ENCODE results near the gene USP24. TPM values are rescaled to one million over a fixed set of nuclear protein-coding genes. Genes with fewer than 3 reads are reported as not detected.

The USP24 gene
- total RNA-seq, 2 donors from 2014 or later = 47.8 to 58.5 TPM

- peaks cover 35% of the 10 kb centered on the region for H3K36me3 ChIP-seq
These were observed 80.9 kb downstream of the USP24 start for GRCh38 chr1:55134152-55134808.

DNA sequence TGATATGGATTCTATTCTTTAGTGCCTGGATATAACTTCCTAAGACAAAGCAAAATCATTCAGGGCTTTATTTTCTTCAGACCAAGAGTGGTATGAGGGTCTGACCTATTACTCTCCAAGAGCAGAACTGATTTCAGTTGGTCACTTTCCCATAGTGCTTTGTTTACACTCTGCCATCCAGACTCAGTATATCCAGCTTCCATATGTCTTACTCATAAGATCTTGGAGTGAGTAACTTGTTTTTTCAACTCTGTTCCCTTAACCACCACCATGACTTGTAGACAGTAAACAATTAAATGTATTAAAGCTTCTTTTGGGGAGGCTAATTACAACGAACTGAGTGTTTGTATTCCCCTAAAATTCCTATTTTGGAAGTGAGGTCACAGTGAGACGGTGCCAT is 83.4 kb downstream of the USP24 start:
- Histone ChIP-seq H3K4me3 (no peak overlapping the region), H3K4me1 (ENCODE audit: control insufficient read depth in 1 of 2, low read depth in 2 of 2) (peaks cover 6 to 23% of the 10 kb centered on the region in 2 donors), H3K9me3 (no peaks in the 10 kb centered on the region), H3K27ac (no peak overlapping the region), H3K27me3 (replicated peaks; ENCODE audit: insufficient read depth) (no peaks in the 10 kb centered on the region), H3K36me3 (peaks cover 17% of the 10 kb centered on the region)
- TF ChIP-seq CTCF (IDR thresholded peaks at IDR 0.05) = no peak
- no peak for DNase-seq (ENCODE audit: low spot score)
- ATAC-seq (ENCODE audit: insufficient number of reproducible peaks, low FRiP score, low read depth) = no peak

More at GRCh38 chr1:55134152-55134808, 80.9 kb downstream of the USP24 start:
- no peaks in the 10 kb centered on the region for H3K9me3 ChIP-seq
- H3K4me1 ChIP-seq (ENCODE audit: control insufficient read depth in 1 of 2, low read depth in 2 of 2) = peaks cover under 1 to 19% of the 10 kb centered on the region in 2 donors
- H3K4me3 ChIP-seq = no peak overlapping the region
- TF ChIP-seq CTCF (IDR thresholded peaks at IDR 0.05) = no peak
- ATAC-seq (ENCODE audit: insufficient number of reproducible peaks, low FRiP score, low read depth) (no peak), DNase-seq (ENCODE audit: low spot score) (no peak)
- no peaks in the 10 kb centered on the region for H3K27me3 ChIP-seq (replicated peaks; ENCODE audit: insufficient read depth)
- H3K27ac ChIP-seq = no peak overlapping the region

GRCh38 chr1:55131218-55131617 is 83.9 kb downstream of the USP24 start:
- no peak overlapping the region for H3K4me3 ChIP-seq
- no peak overlapping the region for H3K27ac ChIP-seq
- no peaks in the 10 kb centered on the region for H3K9me3 ChIP-seq
- no peaks in the 10 kb centered on the region for H3K27me3 ChIP-seq (replicated peaks; ENCODE audit: insufficient read depth)
- peaks cover 12% of the 10 kb centered on the region for H3K36me3 ChIP-seq
- DNase-seq (ENCODE audit: low spot score) (no peak), ATAC-seq (ENCODE audit: insufficient number of reproducible peaks, low FRiP score, low read depth) (no peak)
- TF ChIP-seq CTCF (IDR thresholded peaks at IDR 0.05) = no peak
- H3K4me1 ChIP-seq (ENCODE audit: control insufficient read depth in 1 of 2, low read depth in 2 of 2) = peaks cover 6 to 23% of the 10 kb centered on the region in 2 donors

- ATAC-seq (ENCODE audit: insufficient number of reproducible peaks, low FRiP score, low read depth) = peak; percentile 60
- peaks cover 17% of the 10 kb centered on the region for H3K36me3 ChIP-seq
These were observed 85.9 kb downstream of the USP24 start for GRCh38 chr1:55129194-55129728.

More at GRCh38 chr1:55129194-55129728, 85.9 kb downstream of the USP24 start:
- Histone ChIP-seq H3K27ac (no peak overlapping the region), H3K9me3 (no peaks in the 10 kb centered on the region), H3K4me3 (no peak overlapping the region), H3K27me3 (replicated peaks; ENCODE audit: insufficient read depth) (no peaks in the 10 kb centered on the region), H3K4me1 (ENCODE audit: control insufficient read depth in 1 of 2, low read depth in 2 of 2) (peaks cover 6 to 21% of the 10 kb centered on the region in 2 donors)
- peak; percentile 30 for DNase-seq (ENCODE audit: low spot score)
- TF ChIP-seq CTCF (IDR thresholded peaks at IDR 0.05) = no peak

Data from thoracic aorta (tissue), 2 donors.